Epithelial cell of esophagus (primary cell): ENCODE measurements around the gene KLHL13.
A peak's percentile ranks its signal among the peaks of the same experiment; 100 is the strongest.

Experiments used
- DNase-seq: peaks from one replicate; pipeline ENCODE4 v3.0.0; 2010; ENCODE audit warnings: low read depth
- H3K4me3 ChIP-seq: 2 replicates; pipeline ENCODE4 v1.5.1; 2011; ENCODE audit warnings: mild to moderate bottlenecking, low read length, control low read depth
- CTCF ChIP-seq: IDR thresholded peaks from 2 replicates; pipeline ENCODE4 v1.5.1; 2011; ENCODE audit warnings: low read depth, mild to moderate bottlenecking, low read length, control low read depth, inconsistent platforms; ENCODE audit not compliant: insufficient read depth; ENCODE audit errors: missing control alignments

KLHL13 gene

GRCh38 chrX:118049713-118050112, 66.9 kb downstream of the KLHL13 start:
- peak; percentile 29 for DNase-seq
- no peak overlapping the region for H3K4me3 ChIP-seq
- no peak for TF ChIP-seq CTCF

- DNase-seq: no peak
- TF ChIP-seq CTCF: no peak
- no peak overlapping the region for H3K4me3 ChIP-seq
Measured at GRCh38 chrX:118047446-118048186, 69.0 kb downstream of the KLHL13 start.

GRCh38 chrX:118039591-118039990, 77.0 kb downstream of the KLHL13 start:
- DNase-seq: no peak
- no peak overlapping the region for H3K4me3 ChIP-seq
- TF ChIP-seq CTCF: no peak

- H3K4me3 ChIP-seq: no peak overlapping the region
- TF ChIP-seq CTCF: no peak
- peak; percentile 36 for DNase-seq
Measured at GRCh38 chrX:118038614-118039365, 77.8 kb downstream of the KLHL13 start.

GRCh38 chrX:118026631-118027030, 90.0 kb downstream of the KLHL13 start:
- DNase-seq: no peak
- TF ChIP-seq CTCF: no peak
- no peak overlapping the region for H3K4me3 ChIP-seq

- peak; percentile 6 for DNase-seq
- TF ChIP-seq CTCF: no peak
- H3K4me3 ChIP-seq: no peak overlapping the region
Measured at GRCh38 chrX:118025226-118025625, 91.4 kb downstream of the KLHL13 start.
